Right ventricle myocardium inferior (tissue), 1 donor: ENCODE data around the gene DYNLT1. TPM values are rescaled to one million over a fixed set of nuclear protein-coding genes. Genes with fewer than 3 reads are reported as not detected.
A peak's percentile ranks its signal among the peaks of the same experiment; 100 is the strongest.
"Not testable (repeated sequence)": the region's sequence is repeated elsewhere in the genome, so short reads cannot be mapped to it uniquely, and the experiment has no call there.

Experiments
- ATAC-seq: fragments of 200-7000 bp; cut with Tn5 transposase; one replicate; pipeline ENCODE4 v1.9.1; 2020; ENCODE audit warnings: mild to moderate bottlenecking, moderate library complexity
- DNase-seq: peaks from one replicate; pipeline ENCODE4 v3.0.0; 2021; ENCODE audit errors: missing footprints
- intact Hi-C: fragments of 100-400 bp; cut with DNase I; formaldehyde crosslinking; loops from one replicate; pipeline ENCODE4 v1.11.0; 2022
- total RNA-seq: library from RNA; stranded (reverse); fragmentation: NEBNext Ultra II Directional; extraction: Animal tissue kit (Norgen Biotek cat#: 25700); gene quantifications from one replicate; pipeline ENCODE4 v1.2.1, GENCODE V29; 2021
- donor health status: DM: no; HTN: yes; CAD: no; lungs with severe emphysema.

The DYNLT1 gene
- total RNA-seq, 1 donor from 2014 or later = 145 TPM

DNA sequence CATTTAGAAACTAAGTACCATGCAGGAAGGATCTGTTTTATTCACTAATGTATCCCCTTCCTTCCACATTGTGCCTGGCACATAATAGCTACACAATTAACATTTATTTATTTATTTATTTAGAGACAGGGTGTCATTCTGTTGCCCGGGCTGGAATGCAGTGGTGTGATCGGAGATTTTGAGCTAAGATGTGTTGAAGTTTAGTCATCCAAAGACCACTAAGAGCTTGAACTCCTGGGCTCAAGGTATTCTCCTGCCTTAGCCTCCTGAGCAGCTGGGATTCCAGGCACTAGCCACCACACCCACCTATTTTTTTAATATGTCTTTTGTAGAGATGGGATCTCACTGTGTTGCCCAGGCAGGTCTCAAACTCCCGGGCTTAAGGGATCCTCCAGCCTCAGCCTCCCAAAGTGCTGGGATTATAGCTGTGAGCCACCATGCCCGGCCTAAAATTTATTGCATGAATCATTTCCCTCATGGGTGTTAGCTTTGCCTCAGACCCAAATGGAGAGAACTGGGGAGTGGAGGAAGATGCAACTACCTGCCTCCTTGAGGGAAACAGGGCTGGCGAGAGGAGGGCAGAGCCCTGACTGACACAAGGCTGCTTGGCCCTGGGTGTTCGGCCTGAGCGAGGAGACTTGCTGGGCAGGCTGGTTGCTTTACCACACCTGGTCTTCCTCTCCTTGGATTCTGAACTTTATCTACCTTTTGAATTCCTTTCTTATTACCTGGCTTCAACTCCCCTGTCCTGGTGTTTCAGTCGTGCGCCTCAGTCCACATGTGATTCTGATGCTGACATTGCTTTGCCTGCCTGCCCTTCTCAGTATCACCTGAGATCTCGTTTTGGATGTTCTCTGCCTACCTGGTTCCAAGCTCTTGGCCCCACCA lies 1.7 kb upstream of the DYNLT1 start:
- ATAC-seq = no peak
- DNase-seq = no peak
- intact Hi-C loops = no loop called here

DNA sequence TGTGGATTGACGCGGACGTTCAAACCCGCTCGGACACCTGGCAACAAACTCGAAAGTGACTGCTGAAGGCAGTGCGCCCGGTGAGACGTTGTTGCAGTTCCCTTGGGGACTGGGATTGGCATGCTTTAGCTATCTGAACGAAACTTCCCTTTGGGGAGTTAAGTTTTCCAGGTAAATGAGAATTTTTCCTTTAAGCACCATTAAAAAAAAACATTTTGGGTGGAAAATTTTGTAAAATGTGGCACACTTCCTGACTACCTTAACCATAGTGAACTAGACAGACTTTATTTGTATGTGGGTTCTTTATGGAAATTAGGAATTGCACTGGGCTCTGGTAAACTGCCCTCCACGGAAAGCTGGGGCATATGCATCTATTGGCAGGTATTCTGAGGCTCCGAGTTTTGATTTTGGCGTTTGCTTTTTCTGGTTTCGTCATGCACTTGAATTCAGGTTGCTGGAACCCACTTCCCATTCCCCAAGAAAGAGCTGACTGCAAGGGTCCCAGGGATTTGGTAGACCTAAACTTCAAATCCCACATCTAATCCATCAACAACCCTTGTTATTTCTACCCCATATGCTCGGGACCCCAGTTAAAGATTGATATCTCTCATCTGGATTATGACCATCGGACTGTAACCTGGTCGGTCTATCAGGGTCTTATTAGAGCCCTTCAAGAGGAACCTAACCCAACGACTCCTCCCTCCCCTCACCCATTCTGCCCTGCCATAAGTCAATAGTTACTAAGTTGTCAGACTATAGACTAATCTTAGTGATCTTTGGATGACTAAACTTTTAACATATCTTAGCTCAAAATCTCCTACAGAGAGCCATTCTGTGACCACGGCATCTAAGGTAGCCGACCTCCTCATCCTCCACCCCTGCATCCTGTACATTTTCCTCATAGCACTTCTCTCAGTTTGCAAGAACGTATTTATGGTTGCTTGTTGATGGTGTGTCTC lies 800 bp upstream of the DYNLT1 start:
- DNase-seq (no peak), ATAC-seq (no peak)
- intact Hi-C loops = no loop called here

DNA sequence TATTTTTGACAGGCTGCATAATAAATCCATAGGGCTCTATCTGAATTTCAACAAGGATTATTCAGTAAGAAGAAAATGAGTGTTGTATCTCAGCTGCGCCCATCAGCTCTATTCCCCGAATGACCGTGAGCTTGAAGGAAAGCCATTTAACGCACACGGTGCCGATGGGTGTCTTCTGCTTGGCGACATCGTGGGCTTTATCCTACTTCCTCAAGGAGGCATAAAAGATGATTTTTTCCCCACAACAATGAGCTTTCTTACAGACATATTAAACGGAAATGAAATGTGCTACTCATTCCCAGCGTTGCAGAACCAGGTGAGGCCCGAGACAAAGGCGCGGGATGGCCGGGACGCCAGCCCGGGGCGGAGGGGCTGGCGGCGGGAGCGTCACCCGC lies 710 bp downstream of the DYNLT1 start:
- no peak for DNase-seq
- ATAC-seq = no peak
- intact Hi-C loops = no loop called here

DNA sequence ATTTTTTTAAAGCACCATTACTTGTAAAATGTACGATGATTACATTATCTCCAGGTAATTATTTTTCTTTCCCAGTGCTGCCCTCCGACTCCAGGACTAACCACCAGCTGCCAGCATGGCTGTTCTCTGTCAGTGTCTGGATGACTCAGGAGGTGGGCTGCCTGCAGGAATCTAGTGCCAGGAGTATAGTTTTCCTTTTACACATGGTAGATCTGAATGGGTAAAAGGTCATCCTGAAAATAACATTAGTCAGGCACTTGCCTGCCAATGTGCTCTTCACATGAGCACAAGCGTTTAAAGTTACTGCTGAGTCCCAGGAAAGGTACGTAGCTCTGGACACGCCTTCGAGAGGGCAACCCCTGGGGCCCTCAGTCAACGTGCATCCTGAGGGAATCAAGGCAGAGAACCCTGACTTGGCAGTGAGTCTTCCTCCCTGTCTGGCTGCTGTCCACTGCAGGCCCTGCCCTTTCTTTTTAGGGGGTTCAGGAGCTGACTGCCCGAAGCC lies 2.4 kb downstream of the DYNLT1 start:
- ATAC-seq (peak; percentile 24), DNase-seq (no peak)
- intact Hi-C loops = no loop called here

DNA sequence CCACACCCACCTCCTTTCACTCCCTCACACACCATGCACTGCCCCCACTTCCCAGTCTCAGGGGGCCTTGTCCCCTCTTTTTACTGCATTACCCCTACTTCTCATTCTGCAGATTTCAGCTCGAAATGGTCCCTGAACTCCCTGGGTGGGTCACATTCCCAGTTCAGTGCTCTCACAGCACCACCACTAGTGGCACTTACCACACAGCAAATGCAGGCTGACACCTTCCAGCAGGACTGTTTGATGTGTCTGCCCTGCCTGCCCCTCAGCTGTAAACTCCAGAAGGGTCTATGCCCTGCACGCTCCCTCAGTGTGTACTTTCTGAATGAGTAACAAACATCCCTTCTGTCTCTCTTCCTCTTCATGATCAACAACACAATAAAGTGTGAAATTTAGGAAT lies 4.0 kb downstream of the DYNLT1 start:
- ATAC-seq = no peak
- DNase-seq = no peak
- intact Hi-C loops = no loop called here

DNA sequence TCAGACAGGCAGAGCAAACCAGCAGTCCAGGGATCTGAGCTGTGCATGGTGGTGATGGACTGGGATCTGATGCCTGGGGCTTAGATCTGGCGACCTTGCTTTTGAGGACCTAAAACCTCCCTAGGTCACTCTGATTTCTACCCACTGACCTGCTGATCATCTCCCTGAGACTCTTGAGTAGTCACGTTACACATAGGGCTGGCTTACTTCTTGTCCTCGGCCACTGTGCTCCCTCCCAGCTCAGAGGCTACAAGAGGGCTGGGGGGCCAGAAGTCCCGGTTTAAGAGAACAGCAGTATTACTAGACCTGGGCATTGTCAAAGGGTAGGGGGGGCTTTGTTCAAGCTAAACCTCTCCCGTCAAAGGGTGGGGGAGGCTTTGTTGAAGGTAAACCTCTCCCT lies 5.5 kb downstream of the DYNLT1 start:
- ATAC-seq (no peak), DNase-seq (no peak)
- intact Hi-C loops = no loop called here

DNA sequence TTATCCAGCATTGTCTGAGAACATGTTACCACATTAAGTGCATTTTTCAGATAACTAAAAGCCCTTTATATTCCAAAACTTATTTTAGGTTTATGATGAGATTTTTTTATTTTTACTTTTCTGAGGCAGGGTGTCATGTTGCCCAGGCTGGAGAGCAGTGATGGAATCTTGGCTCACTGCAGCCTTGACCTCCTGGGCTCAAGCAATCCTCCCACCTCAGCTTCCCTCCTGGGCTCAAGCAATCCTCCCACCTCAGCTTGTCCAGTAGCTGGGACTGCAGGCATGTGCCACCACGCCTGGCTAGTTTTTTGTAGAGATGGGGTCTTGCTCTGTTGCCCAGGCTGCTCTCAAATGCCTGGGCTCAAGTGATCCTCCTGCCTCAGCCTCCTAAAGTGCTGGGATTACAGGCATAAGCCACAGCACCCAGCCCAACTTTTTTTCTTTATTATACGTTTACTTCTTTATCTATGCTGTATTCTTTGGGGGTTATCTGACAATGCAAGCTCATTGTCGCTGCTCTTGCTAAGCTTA lies 6.2 kb downstream of the DYNLT1 start:
- ATAC-seq (no peak), DNase-seq (no peak)
- intact Hi-C loops = no loop called here

DNA sequence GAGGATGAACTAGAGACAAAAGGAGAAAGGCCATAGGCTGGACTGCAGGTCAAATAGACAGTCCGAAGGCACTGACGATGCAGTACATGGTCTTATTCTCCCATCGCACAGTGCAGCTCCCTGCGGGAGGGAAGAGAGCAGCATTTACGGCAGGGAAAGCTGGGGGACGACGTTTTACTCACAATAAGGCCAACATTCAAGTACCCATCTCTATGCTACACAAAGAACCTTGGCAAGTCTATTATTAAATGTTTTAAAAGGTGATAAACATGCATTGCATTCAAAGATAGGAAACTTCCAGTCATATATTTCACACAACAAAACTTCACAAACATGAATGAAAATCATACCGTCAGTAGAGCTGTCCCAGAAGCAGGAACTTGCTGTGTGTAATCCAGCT lies 7.8 kb downstream of the DYNLT1 start:
- intact Hi-C loops = no loop called here
- no peak for DNase-seq
- ATAC-seq = no peak

DNA sequence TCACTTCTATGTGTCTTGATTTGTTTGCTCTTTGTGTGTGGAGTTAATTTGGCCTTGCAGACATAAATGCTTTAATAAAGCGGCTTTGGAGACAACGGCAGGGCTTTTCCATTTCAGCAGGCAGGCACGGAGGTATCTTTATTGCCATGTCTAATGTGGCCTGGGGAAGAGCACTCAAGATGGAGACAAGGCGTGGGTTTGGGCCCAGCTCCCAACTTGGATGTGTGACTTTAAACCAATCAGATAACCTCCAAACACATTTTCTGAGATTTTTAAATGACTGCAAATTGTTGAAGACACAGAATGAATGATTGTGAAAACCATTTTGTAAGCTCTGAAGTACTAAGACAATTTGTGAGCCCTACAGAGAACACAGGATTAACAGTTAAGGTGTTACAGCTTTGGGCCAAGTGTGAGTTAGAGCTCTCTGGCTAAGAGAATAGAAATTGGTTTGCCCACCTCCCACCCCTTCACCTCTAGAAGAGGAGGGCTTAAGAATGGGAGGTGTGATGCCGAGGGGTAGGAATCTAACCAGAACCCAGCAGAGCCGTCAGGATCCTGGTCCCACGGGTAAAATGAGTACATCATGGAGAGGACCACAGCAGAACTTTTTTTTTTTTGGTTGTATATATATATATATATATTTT lies 9.0 kb downstream of the DYNLT1 start:
- intact Hi-C loops = no loop called here
- ATAC-seq = no peak
- no peak for DNase-seq

DNA sequence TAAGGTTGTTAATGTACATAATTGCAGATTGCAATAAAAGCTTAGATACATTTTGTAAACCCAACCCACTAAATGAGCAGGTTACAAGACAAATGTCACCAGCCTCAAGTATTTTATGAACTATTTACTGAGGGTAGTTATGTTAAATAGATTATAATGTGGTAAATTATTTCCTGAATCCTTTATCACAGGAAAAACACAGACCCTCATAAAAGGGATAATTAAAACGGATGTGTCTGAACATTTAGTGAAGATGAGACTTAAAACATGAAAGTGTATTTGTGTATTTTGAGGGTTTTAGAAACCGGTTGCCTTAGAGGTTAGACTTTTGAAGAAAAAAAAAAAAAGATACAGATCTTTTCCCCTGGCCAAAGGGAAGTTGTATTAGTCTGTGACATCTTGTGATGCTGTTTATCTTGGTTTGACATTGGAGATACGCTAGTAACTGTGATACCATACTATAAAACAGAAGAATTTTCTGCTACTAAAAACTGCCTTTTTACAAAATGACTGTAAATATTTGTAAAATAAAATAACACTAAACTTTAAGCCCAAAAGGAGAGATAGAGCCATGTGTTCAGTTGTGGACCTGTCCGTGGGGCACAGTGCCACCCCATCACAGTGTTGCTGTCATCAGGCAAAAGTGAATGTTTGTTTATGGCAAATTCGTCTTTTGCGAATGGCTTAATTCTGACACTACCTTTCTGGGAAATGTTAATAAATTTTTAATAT lies 9.7 kb downstream of the DYNLT1 start:
- no peak for DNase-seq
- intact Hi-C loops = no loop called here
- ATAC-seq = no peak

DNA sequence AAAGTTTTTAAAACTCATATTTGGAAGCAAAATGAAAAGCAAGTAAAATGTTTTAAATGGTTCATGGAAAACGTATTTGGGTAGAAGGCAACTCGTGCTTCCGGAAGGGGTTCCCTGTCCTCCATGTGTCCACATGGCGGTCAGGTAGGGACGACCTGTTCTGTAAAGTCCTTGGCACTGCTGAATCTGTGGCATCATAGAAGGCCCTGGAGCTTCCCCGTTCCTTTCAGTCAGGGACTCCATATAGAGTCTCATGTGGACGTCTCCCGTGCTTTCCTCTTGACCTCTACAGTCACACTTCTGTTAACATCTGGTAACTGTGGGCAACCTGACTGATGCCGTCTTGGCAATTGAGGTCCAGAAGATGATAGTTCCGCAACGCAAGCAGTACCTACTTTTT lies 11.4 kb downstream of the DYNLT1 start:
- ATAC-seq (no peak), DNase-seq (no peak)
- intact Hi-C loops = no loop called here

DNA sequence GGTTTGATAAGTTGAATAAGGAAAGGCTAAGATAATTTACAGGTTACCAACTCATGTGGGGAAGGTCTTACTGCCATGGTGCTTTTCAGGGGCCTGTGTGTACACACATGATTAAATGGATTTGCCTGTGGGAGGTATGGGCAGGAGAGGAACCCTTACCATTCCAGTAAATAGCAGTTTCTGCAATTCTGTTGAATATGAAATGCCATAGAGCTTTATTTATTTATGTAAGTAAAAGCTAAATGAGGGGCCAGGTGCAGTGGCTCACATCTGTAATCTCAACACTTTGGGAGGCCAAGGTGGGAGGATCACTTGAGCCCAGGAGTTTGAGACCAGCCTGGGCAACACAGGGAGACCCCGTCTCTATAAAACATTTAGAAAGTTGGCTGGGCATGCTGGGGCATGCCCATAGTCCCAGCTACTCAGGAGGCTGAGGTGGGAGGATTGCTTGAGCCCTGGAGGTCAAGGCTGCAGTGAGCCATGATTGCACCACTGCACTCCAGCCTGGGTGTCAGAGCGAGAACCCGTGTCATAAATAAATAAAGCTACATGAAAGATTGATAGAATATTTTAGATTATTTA lies 11.9 kb downstream of the DYNLT1 start:
- DNase-seq, ATAC-seq, intact Hi-C loops: not testable (repeated sequence)

DNA sequence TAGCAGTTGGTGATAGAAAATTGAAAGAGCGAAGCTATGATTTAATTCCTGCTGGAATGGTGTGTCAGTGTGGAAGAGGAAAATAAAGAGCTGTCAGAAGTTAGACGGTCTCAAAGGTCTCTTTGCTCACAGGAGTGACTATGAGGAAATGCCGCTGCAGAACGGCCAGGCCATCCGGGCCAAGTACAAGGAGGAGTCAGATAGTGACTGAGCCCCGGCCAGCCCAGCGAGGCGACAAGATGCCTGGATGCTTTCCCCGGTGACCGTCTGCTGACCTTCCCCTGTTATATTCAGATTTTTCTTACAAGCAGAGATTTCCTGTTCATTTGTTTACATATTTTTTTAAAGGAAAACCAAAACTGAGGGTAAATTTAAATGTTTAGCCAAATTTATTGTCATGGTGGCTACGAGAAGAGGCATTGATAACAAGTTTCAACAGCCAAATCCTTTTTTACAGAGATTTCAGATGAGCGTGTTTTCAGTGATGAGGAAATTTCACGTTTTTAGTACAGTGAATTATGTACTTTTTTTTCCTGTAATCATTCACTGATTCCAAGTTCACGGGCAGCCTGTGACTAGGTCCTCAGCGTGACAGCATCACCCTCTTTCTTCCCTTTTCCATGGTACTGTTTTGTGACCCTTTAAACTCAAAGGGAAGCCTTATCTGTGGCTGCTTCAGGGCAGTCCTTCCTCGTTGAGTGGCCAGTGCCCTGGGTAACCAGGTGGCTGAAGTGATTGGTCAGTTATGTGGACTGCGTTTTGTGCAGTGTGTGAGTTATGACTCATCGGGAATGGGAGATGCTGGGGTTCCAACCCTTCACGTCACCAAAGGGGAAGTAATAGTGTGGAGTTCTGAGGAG lies 12.6 kb downstream of the DYNLT1 start:
- DNase-seq (peak; percentile 91), ATAC-seq (peak; percentile 92)
- intact Hi-C loops = no loop called here

DNA sequence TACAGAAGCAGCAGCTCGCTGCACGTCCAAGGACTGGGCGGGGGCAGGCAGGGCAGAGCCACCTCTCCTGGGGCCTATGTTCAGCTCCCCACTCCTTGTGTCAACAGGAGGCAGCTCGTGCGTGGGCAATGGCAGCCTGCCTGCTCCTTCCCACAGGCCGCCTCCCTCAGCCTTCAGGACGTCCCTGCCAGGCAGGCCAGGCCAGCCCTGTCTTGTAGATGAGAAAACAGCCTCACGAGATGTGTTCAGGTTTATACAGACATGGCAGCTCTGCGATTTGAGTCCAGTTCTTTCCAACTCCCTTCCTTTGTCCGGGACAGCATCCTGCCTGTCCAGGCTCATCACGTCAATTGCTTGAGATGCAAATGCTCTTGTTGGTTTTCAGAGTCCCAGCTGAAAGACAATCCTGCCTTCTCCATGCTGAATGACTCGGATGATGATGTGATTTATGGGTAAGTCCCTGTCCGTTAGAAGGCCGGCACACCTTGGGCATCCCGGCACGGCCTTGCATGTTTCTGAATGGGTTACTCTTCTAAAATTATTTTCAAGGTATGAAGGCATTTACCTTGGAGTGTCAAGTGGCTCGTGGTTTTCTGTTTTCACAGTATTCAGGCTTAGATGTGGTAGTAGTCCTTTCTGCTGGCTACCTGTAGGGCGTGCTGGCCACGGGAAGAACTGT lies 13.5 kb downstream of the DYNLT1 start:
- ATAC-seq = peak; percentile 66
- DNase-seq = peak; percentile 82
- intact Hi-C loops = no loop called here

DNA sequence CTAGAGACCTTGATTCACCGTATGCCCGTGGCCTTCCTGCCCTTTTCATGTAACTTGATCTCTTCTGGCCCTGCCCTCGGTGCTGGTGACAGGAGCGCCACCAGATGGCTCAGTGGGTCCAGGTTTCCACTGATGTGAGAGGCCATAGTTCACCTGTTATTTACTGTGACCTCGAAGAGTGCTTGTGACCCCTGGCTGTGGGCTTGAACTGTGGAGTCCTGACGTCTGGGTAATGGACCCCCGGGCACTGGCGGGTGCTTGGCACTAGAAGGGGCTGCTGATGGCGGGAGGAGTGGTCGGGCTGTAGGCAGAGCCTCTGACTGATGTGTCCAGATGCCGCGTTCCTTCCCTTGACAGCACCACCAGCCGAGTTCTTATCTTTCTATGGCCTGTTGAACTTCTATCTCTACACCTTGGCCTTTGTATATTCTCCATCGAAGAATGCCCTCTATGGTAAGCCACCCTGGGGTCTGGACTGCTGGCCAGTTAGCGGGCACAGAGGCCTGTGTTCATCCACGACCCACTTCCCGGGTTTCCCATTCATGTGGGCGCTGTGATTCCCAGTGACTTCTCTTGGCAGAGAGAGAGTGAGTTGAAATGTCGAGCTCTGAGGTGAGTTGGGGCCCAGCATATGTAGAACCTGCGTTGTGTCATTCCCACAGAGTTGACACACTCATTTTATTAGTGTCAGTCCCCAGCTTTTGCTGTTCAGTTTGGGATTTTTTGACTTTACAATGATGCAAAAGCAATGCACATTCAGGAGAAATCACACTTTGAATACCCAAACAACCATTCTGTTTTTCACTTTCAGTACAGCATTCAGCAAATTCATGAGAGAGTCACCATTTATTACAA lies 14.9 kb downstream of the DYNLT1 start:
- peak; percentile 29 for ATAC-seq
- DNase-seq = no peak
- intact Hi-C loops = loop anchor here (2.0 kb wide), 1 partner anchor 61 kb away; no protein-coding TSS in a partner anchor
